Ishikawa (cell line): ENCODE measurements around the gene NOTO.

Experiments used
- EP300 ChIP-seq: IDR thresholded peaks from 2 replicates; pipeline ENCODE4 v1.6.1; 2012; ENCODE audit warnings: borderline replicate concordance
- MAX ChIP-seq: IDR thresholded peaks from 2 replicates; pipeline ENCODE4 v1.6.1; 2012
- NFIC ChIP-seq: IDR thresholded peaks from 2 replicates; pipeline ENCODE4 v1.6.1; 2012
- RAD21 ChIP-seq: IDR thresholded peaks from 2 replicates; pipeline ENCODE4 v1.6.1; 2012; ENCODE audit warnings: low read depth
- TEAD4 ChIP-seq: IDR thresholded peaks from 2 replicates; pipeline ENCODE4 v1.6.1; 2012
- USF1 ChIP-seq: IDR thresholded peaks from 2 replicates; pipeline ENCODE4 v1.6.1; 2012
- YY1 ChIP-seq: IDR thresholded peaks from 2 replicates; pipeline ENCODE4 v1.6.1; 2012; ENCODE audit warnings: low read depth
- ZBTB7A ChIP-seq: IDR thresholded peaks from 2 replicates; pipeline ENCODE4 v1.6.1; 2012; ENCODE audit warnings: low read depth
- TF ChIP-seq, protein P1 (sequence below): IDR thresholded peaks from 2 replicates; pipeline ENCODE4 v1.6.1; 2012; ENCODE audit warnings: low read depth, mild to moderate bottlenecking

DNA sequence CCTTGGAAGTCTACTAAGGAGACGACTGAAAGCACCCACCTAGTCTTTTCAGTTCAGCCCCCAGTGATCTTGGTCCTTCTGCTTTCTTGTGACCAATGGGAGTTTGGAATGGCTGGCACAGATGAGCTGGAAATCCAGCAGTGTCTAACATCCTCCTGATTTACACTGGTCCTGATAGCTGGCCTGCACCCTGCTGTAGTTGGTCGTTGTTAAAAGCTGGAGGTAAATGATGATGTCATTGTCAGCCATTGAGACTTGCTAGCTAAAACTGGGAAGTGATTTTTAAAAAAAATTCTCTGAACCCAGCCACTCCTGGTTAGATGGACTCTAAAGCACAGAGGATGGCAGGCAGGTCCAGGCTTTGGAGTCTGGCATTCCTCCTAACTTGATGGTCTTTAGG, 51.0 kb downstream of the NOTO start:
- TF ChIP-seq USF1: no peak
- TF ChIP-seq MAX: no peak
- TF ChIP-seq TEAD4: no peak
- no peak for TF ChIP-seq YY1
- no peak for TF ChIP-seq EP300
- TF ChIP-seq, protein P1, sequence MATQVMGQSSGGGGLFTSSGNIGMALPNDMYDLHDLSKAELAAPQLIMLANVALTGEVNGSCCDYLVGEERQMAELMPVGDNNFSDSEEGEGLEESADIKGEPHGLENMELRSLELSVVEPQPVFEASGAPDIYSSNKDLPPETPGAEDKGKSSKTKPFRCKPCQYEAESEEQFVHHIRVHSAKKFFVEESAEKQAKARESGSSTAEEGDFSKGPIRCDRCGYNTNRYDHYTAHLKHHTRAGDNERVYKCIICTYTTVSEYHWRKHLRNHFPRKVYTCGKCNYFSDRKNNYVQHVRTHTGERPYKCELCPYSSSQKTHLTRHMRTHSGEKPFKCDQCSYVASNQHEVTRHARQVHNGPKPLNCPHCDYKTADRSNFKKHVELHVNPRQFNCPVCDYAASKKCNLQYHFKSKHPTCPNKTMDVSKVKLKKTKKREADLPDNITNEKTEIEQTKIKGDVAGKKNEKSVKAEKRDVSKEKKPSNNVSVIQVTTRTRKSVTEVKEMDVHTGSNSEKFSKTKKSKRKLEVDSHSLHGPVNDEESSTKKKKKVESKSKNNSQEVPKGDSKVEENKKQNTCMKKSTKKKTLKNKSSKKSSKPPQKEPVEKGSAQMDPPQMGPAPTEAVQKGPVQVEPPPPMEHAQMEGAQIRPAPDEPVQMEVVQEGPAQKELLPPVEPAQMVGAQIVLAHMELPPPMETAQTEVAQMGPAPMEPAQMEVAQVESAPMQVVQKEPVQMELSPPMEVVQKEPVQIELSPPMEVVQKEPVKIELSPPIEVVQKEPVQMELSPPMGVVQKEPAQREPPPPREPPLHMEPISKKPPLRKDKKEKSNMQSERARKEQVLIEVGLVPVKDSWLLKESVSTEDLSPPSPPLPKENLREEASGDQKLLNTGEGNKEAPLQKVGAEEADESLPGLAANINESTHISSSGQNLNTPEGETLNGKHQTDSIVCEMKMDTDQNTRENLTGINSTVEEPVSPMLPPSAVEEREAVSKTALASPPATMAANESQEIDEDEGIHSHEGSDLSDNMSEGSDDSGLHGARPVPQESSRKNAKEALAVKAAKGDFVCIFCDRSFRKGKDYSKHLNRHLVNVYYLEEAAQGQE: no peak
- TF ChIP-seq NFIC: no peak
- TF ChIP-seq RAD21: no peak
- no peak for TF ChIP-seq ZBTB7A
